ENCODE data around the gene CDX2.

CDX2 gene

GRCh38 chr13:27927444-27928352, 41.4 kb downstream of the CDX2 start:
- DNase-seq: no peak

GRCh38 chr13:27926644-27927434, 42.3 kb downstream of the CDX2 start:
- DNase-seq: no peak

- no peak for DNase-seq
Observed at GRCh38 chr13:27925220-27925991, 43.7 kb downstream of the CDX2 start.

- DNase-seq: no peak
Observed at GRCh38 chr13:27924529-27925141, 44.5 kb downstream of the CDX2 start.

GRCh38 chr13:27923794-27924528, 45.2 kb downstream of the CDX2 start:
- DNase-seq: peak; percentile 54

- no peak for DNase-seq
Observed at GRCh38 chr13:27922883-27923612, 46.1 kb downstream of the CDX2 start.

- DNase-seq: no peak
Observed at GRCh38 chr13:27921961-27922882, 46.9 kb downstream of the CDX2 start.

GRCh38 chr13:27921421-27921960, 47.6 kb downstream of the CDX2 start:
- no peak for DNase-seq

- DNase-seq: no peak
Observed at GRCh38 chr13:27920677-27921420, 48.3 kb downstream of the CDX2 start.

GRCh38 chr13:27919934-27920676, 49.0 kb downstream of the CDX2 start, which contains the start of gene PDX1:
TSS of gene PDX1 (plus strand) at chr13:27920000. CDS start at chr13:27920139, 139 bp downstream.
- no peak for DNase-seq

GRCh38 chr13:27919659-27919933, 49.5 kb downstream of the CDX2 start:
- DNase-seq: peak; percentile 62

GRCh38 chr13:27918918-27919658, 50.0 kb downstream of the CDX2 start:
- no peak for DNase-seq

GRCh38 chr13:27918041-27918917, 50.8 kb downstream of the CDX2 start:
- no peak for DNase-seq

- no peak for DNase-seq
Observed at GRCh38 chr13:27917121-27917947, 51.8 kb downstream of the CDX2 start.

Data from activated CD4-positive, alpha-beta T cell treated with anti-CD3 and anti-CD28 coated beads for 48 hours (primary cell).